Retina (tissue), 1 donor: Measurements from ENCODE around the gene PDE1A.

ENCODE experiments used
- DNase-seq: peaks from one replicate; pipeline ENCODE4 v3.0.0-alpha.2; 2016

The PDE1A gene

DNA sequence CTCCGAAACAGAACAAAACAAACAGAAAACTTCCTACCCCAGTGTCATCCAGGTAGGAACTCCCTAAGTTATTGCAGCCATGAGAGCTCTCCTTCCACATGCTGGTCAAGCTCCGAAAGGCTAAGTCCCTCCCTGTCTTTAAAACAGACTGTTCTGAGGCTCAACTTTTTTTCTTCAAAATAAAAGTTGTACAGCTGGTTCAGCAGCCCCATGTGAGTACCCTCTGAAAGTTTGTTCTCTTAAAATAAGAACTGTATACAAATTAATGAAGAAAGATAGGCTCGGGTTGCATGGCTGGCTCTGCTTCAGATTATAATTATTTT, at the start of gene PDE1A:
TSS of gene PDE1A (minus strand) at position 119 of the 323 bp plus-strand sequence.
- DNase-seq, result no peak

DNA sequence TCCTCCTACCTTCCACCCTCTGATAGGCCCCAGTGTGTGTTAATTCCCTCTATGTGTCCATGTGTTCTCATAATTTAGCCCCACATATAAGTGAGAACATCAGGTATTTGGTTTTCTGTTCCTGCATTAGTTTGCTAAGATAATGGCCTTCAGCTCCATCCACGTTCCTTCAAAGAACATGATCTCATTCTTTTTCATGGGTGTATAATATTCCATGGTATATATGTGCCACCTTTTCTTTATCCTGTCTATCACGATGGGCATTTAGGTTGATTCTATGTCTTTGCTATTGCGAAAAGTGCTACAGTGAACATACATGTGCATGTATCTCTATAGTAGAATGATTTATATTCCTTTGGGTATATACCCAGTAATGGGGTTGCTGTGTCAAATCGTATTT, 46.8 kb upstream of the PDE1A start:
- DNase-seq, result no peak

DNA sequence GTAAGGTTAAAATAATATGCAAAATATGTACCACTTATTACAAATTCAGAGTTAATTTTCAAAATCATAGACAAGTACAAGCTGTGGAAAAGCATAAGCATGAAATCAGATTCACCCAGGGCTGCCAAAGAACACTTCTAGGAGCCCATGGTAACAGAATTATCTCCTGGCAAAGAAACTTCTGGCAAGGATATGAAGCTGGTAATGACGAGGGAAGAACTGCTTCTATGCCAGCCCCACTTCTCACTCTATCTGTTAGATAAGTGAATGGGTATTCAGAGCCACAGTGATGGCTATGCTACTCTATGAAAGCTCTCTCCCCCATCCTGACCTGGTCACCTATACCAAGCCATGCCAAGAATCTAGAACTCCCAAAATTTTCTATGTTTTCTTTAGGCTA, 36.9 kb upstream of the PDE1A start:
- DNase-seq, result no peak

DNA sequence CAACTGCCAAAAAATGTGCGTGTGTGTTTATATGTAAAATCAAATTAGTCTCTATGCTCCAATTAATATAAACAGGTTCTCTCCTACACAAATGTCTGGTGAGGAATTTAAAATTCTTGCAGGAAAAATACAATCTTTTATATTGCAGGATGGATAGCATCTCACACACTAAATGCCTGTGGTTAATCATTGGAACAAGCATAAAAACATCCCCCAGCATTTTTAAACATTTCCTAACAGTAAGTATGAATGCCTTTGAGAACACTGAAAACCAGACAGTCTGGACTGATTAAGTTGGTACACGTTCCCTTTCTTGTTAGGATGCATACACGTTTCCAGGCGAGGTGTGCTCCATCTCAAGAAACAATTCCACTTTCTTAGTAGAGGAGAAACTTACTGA, 29.9 kb upstream of the PDE1A start:
- DNase-seq, result no peak

DNA sequence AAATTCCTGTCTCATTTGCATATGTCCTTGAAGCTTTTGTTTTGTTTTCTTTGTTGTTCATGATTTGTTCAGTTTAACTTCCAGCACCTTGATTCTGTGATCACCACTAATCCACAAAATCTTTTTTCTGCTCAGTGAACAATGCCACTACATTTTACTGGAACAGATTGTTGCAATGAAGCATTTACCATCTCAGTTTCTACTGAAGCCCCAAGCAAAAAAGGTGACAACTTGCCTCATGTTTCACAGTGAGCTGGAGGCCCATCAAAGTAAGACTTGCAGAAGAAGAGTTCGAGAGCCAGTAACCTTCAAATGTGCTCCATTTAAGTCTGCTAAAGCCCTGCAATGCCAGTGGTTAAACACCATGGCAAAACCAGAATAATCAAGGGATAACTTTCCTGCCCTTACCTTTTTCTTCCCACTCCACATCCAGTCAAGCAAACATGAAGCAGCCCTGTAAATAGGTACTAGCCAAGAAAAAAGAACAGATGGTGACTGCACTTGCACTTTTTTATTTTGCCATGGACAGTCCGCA, 25.7 kb upstream of the PDE1A start:
- DNase-seq, result no peak

DNA sequence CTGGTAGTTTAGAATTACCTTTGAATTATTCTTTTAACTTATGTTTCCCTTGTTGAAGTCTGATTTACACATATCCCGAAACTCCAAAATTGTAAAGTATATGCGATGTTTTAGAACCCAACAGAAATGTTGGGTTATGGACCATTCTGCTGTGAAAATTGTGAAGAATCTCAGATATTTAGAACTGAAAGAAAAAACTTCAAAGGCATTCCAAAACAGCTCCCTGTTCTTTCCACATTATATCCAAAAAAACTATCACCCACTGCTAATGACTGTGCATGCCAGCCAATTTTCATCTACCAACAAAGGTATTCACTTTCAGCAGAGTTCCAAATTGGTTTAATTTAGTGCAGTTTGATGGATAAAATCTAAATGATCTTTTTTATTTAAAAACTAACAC, 21.5 kb upstream of the PDE1A start:
- DNase-seq, result no peak

DNA sequence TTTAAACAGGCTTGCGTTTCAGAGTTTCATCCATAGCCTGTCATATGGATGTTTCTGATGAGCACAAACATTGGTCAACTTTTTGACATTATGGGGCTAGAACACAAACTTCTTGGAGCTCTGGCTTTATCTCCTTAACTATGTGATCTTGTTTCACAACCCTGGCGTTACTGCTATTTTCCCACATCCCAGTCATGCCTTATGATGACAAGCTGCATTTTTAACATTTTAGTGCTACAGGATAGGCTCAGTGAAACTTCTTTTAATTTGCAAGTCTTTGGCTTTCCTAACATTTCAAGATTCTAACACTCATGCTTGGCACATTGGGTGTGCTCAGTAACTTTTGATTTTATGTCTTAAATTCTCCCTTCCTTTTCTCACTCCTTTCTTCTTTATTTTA, 21.0 kb upstream of the PDE1A start:
- DNase-seq, result no peak

DNA sequence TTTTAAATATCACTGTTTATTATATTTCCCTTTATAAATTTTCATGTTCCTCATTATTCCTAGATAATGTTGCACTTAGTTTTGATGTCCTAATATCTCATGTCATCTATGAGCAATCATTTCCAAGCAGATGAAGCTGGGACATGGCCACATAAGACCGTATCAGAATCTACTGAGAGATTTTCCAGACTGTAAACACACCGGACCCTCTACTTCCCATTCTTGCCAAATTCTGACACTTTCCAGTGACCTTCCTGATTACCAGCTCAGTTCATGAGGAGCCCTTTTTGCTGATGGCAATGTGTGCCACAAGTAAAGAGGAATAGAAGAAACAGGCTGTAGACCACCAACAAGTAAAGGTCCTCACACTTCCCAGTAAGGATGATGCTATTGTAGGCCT, 20.3 kb upstream of the PDE1A start:
- DNase-seq, result no peak

DNA sequence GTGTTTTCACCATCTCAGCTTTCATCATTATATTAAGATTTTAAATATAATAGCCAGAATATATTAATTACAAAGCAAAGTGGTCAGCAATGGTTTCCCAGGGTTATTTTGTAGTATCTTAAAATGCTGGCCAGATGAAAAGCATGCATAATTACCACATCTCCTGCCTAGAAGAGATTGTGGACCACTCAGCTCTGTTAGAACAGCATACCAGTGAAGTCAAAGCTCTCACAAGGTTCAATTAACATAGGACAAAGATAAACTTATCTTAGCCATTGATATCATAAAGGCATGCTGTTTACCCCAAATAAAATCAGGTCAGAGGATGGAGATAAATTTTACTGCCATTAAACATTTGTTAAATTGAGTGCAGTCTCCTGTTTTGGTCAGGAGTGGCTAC, 19.3 kb upstream of the PDE1A start:
- no peak for DNase-seq

DNA sequence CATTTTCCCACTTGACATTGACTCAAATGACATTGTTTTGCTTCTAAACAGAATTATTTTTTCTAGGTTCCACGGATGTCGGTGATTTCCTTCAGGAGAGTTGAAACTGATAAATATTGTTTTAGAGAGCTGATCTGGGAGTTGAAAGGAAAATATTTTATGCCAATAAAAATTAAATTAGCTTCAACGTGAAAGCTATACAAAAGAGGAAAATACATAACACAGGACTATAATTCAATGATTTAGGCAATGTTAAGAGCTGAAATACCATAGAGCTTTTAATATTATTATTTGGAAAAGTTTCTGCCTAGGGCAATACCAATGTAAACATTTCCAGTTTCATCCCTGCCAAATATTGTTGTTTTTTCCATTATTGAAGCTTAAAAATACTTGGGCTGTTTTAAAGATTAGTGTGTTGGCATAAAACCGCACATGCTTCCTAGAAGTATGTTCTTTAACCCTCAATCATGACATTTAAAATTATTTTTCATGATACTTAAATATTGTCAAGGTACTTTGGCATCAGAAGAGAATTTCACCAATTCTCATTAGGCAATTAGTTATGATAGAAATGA, 18.6 kb upstream of the PDE1A start:
- DNase-seq, result no peak

DNA sequence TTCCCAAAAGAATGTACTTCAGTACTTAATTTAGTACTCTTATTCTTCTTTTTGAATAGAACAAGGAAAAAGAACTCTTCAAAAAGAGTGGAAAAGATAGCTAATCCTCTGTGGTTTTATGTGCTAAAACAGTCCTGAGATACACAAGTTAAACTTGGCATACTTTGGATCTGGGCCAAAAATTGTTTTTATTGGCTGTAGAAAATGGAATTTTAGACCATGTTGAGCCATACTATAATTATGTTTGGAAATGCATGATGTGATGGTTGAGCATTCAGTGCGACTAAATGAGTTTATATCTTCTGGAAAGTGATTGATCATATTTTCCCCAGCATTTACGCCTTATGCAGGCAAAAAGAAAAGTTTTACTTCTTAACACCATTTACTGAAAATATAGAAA, 18.0 kb upstream of the PDE1A start:
- no peak for DNase-seq

DNA sequence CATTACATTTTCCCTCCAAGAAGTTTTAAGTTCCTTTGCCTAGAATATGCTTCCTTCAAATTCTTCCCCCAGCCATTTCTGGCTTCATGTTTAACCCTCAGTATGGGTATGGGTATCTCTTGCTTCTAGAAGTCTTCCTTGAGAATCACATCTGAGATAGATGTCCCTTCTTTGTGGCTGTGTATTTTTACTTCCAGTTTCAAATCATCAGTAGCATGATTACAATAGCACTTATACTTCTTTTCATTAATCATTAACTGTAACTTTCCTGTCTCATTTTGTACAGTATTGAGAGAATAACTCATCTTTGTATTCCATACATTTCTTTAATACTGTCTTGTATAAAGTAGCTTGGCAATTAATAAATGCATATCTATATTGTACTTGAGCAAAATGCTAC, 17.3 kb upstream of the PDE1A start:
- no peak for DNase-seq

DNA sequence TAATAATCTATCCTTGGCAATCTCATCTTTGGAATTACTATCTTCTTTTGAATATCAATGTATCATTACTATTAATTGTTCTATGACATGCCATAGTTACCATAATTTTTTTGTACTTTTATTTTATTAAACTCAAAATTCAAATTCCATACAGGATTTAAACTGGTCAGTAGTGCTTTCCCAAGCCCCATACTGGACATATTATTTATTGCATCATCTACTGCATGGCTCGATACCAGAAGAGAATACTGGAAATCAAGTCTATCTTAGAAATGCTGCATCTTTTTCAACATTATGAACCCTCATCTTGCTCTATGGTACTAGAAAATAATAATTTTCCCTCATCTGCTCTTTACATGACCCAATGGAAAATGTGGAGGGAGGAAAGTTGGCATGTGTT, 9.4 kb upstream of the PDE1A start:
- no peak for DNase-seq

DNA sequence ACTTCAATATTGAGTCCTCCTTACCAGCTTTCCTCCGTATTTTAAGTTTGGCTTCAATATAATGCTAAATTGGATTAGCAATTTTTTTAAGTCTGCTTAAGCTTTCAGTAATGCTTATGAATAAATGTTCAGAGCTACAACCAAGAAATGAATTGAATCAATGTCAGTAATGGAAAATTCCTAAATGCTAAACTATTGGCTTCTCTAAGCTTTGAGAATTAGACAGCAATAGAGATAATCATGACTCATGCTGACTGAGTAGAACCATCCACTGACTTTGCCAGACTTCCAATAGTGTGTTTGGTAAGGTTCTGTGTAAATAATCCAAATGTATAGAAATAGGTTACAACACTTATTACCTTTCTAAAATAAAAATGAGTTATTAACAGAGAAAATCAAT, 8.9 kb upstream of the PDE1A start:
- DNase-seq, result no peak

DNA sequence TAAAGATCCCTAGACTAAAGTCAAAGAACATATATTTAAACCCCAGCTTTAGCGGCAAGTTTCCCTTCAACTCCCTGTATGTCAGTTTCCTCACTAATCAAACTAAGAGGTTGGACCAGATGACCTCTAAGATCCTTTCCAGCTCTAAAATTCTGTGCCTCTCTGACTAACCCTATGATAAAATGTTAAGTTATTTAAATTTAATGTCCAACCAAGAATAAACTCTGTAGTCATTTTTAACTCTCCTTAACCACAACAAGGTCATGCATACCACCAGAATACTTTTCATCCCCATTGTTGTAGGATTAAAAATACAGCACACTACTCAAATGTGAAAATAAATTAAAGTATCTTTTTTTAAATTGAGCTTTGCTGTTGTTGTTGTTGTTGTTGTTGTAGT, 5.2 kb upstream of the PDE1A start:
- no peak for DNase-seq

DNA sequence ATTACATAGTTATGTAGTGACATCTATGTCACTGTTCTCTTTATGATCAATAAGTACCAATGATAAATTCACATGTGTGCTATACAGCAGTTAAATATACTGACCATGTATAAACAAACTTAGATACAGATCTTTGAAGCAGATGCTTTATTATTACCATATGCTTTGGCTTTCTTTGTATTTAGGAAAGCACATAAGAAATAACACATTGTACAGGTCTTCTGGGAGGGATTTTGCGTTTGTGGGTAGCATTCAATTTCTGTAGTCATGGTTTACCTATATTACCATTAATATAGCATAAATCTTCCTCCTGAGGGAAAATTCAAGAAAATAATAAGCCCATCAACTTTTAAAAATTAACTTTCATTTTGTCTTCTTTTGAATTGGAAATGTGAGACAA, 1.6 kb upstream of the PDE1A start:
- DNase-seq, result no peak

DNA sequence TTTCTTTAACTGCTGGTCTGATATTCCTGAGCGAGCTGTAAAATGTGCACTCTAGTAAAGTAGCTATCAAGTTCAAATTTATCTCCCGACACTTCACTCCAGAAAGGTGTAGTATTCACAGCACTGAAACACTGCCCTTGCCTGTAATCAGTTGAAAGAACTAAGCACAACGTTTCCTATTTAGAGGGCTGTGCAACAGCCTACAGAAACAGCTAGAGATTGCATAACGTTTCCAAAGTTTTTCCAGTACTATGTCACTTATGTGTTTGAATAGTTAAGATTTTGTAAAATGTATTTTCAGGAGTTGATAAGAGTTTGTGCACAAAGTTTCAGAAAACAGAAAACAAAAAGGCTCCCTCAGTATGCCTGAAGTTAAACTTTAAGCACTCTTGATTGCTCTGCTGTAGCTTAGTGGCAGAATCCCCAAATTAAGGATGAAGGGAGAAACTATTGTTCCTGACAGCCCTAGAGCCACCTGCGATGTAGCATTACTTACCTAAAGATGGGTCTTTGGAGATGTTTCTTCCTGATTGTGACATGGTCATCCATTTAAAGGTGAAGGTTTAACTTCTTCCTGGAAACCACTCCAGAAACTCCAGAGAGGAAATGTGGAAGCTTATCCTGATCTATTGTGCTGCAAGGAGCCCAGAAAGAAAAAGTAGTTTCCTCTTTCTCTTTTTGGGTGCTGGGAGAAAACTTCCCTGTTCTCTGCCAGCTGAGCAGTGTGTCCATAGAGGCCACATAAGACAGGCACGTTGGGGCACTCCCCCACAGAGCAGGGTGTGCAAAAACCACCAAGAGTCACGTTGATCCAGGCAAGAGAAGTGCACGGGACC, 536 bp downstream of the PDE1A start:
- no peak for DNase-seq

DNA sequence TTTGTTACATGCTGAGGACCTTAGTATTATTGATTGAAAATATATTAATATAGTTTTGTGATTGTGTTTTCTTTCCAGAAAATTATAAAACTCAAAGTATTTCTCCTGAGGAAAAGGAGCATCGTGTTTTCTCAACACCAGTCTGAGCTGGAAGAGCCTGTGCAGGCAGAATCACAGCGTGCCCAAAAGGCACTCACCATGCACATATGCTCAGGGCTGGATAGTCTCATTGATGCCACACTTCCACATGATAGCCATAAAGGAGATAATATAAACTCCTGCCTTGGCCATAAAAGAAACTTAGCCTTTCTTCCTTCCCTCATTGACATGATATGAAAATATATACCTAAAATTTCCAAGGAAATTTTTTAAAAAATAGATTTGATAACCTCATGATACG, 4.0 kb downstream of the PDE1A start:
- no peak for DNase-seq

DNA sequence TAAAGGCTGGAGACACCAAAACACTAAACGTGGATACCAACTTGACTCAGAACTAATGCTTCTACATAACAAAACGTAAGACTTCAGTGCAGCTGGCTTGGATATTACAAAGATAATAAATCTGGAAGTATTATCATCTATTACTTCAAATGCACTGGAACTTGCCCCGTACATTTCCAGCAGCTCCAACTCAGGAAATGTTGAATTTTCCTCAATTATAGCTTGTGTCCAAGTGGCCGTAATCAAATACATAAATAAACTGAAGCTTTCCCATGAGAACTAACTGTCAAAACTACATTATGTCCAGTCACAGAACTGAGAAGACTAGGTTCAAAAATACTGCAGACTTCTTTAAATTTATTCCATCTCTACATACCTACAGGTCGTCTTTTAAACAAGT, 6.2 kb downstream of the PDE1A start:
- no peak for DNase-seq

DNA sequence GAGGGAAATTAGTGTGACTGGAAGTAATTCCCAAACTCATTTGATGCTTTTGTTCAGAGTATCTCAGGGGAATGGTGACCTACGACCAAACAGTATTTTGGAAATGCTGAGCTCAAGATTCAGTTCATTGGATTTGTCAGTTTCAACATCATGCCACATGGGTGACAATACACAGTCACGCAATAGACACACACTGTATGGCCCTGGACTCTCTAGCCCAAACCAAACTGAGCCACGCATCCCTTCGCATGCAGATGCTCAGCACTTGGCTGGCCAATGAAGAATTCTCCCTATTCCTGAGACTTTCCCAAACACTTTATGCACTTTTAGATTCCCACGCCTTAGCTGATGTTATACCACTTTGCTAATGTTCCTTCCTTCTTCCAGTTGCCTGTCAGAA, 10.0 kb downstream of the PDE1A start:
- no peak for DNase-seq

DNA sequence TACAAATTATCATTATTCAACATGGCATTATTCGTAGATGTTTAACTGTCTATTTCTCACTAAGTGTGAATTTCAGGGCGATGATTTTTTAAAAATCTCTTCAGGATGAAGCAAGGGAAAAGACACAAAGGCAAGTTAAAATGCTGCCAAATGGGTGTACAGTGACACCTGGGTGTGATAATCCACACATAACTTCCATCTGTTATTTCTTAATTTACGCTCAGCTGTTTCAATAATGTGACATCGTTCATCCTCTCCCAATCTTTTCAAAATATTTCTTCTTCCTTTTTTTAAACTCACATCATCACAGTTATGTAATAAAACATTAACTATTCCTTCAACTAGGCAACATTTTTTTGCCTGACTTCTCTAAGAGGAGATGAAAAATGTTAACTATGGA, 10.6 kb downstream of the PDE1A start:
- DNase-seq, result no peak

DNA sequence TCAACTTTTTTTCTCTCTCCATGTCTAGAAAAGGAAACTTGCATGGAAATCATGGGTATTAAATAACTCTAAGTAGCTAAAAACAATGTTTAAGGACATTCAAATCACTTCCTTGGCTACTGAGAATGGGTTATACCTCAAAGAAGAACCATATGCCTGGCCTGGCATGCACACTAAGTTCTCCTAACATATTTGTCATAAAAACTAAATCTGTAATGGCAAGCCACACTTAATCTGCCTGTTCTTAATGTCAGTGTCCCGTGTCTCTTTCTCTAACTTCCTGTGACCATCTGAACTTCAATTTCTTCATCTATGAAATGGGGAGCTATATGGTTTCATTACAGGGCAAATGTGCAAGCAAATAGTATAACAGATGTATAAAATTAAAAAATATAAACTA, 11.1 kb downstream of the PDE1A start:
- DNase-seq, result no peak

DNA sequence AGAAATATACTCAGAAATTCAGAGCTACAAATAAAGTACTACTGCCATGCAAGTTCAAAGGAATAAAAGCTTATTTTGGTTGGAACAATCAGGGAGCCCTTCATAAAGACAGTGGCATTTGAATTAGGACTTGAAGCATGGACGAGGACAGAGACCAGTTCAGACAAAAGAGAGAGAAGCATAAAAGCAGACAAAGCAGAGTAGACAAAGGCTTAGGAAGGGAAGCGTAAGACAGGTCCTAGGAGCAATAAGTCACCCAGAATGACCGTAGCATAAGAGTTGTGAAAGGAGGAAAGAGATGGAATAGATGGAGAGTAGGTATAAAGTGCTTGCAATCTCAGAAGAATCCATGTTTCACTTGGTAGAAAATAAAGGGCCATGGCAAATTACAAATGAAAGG, 14.0 kb downstream of the PDE1A start:
- DNase-seq, result no peak

DNA sequence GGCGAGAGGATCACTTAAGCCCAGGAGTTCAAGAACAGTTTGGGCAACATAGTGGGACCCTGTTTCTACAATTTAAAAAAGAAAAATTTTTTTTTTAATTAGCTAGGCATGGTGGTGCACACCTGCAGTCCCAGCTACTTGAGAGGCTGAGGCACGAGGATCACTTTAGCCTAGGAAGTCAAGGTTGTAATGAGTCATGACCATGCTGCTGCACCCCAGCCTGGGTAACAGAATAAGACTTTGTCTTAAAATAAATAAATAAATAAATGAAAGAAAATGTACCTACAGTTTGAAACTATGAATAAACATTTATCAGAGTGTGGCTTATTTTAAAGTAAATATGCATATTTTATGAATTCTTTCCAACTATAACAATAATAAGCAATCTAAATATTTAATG, 16.7 kb downstream of the PDE1A start:
- DNase-seq, result no peak

DNA sequence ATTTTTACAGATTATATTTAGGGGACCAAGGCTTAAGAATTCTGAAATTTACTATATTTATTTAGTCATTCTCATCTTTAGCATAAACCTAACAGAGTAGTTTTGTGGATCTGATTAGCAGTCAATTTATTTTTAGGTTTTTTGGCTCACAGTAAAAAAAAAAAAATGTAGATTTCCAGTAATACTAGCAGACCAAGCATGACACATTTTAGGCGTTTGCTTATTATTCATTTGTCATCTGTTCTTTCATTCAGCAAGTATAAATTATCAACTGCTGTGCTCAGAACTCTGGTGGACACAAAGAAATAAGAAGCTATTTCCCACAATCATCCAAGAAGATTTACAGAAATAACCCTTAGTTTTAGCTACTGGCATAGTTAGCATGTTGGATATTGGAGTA, 20.6 kb downstream of the PDE1A start:
- no peak for DNase-seq
